Naive B cell (primary cell): ENCODE measurements around the gene PRSS22. TPM values are rescaled to one million over a fixed set of nuclear protein-coding genes. Genes with fewer than 3 reads are reported as not detected.
A peak's percentile ranks its signal among the peaks of the same experiment; 100 is the strongest.

Source experiments
- ATAC-seq, 2 donors: fragments of 150-1000 bp; cut with Tn5 transposase; 2 replicates each; pipeline ENCODE4 v1.10.0; 2021; ENCODE audit warnings: low read depth in 2 of 2, mild to moderate bottlenecking in 2 of 2, moderate library complexity in 2 of 2
- DNase-seq: peaks from one replicate; pipeline ENCODE4 v3.0.0; 2022
- H3K27ac Mint-ChIP-seq, 6 donors: one replicate each; pipeline ENCODE4 v1.8.0; 2020 to 2022; ENCODE audit warnings: mild to moderate bottlenecking in 6 of 6, mixed read lengths in 6 of 6, moderate library complexity in 5 of 6, inconsistent platforms in 2 of 6
- H3K27me3 Mint-ChIP-seq, 3 donors: one replicate each; pipeline ENCODE4 v1.8.0; 2021 to 2022; ENCODE audit warnings: mixed read lengths in 3 of 3, mild to moderate bottlenecking in 1 of 3
- H3K36me3 Mint-ChIP-seq, 2 donors: one replicate each; pipeline ENCODE4 v1.8.0; 2020 to 2022; ENCODE audit warnings: mixed read lengths in 2 of 2, inconsistent platforms in 1 of 2, mild to moderate bottlenecking in 1 of 2
- H3K4me1 Mint-ChIP-seq, 3 donors: one replicate each; pipeline ENCODE4 v1.8.0; 2020 to 2022; ENCODE audit warnings: mixed read lengths in 3 of 3, inconsistent platforms in 1 of 3, mild to moderate bottlenecking in 1 of 3, moderate library complexity in 1 of 3
- H3K4me3 Mint-ChIP-seq, 8 donors: one replicate each; pipeline ENCODE4 v1.8.0; 2020 to 2022; ENCODE audit warnings: mild to moderate bottlenecking in 8 of 8, mixed read lengths in 8 of 8, moderate library complexity in 8 of 8, inconsistent platforms in 2 of 8
- H3K9me3 Mint-ChIP-seq, 7 donors: one replicate each; pipeline ENCODE4 v1.8.0; 2020 to 2022; ENCODE audit warnings: mixed read lengths in 7 of 7, mild to moderate bottlenecking in 5 of 7, inconsistent platforms in 2 of 7, moderate library complexity in 1 of 7
- polyA plus RNA-seq, 6 donors: library from polyadenylated mRNA; unstranded; fragments of 300-500 nt; fragmentation: Illumina TruSeq; gene quantifications; one replicate each; pipeline ENCODE4 v1.2.3, GENCODE V29; 2021; ENCODE audit warnings: low read depth in 6 of 6

The PRSS22 gene
- polyA plus RNA-seq, 6 donors from 2014 or later = not detected

- Mint-ChIP-seq H3K27ac (peak overlapping the region in 4 of 6 donors; percentile 43 to 89 (median 76)), H3K27me3 (no peaks in the 10 kb centered on the region), H3K4me1 (peaks cover 10 to 11% (median 11%) of the 10 kb centered on the region in 3 donors), H3K4me3 (peak overlapping the region in 7 of 8 donors; percentile 37 to 84 (median 64)), H3K9me3 (no peaks in the 10 kb centered on the region), H3K36me3 (no peaks in the 10 kb centered on the region)
- no peak for ATAC-seq
- DNase-seq = no peak
These were observed 38.6 kb upstream of the PRSS22 start for GRCh38 chr16:2896480-2897010.

- H3K9me3 Mint-ChIP-seq = no peaks in the 10 kb centered on the region
- H3K27ac Mint-ChIP-seq = no peak overlapping the region
- H3K4me1 Mint-ChIP-seq = peaks cover 10 to 11% (median 11%) of the 10 kb centered on the region in 3 donors
- H3K4me3 Mint-ChIP-seq = peak overlapping the region in 2 of 8 donors; percentile 12 to 37
- H3K27me3 Mint-ChIP-seq = no peaks in the 10 kb centered on the region
- ATAC-seq (no peak), DNase-seq (no peak)
- H3K36me3 Mint-ChIP-seq = no peaks in the 10 kb centered on the region
These were observed 37.8 kb upstream of the PRSS22 start for GRCh38 chr16:2895813-2896212.

- ATAC-seq (no peak), DNase-seq (no peak)
- Mint-ChIP-seq H3K36me3 (no peaks in the 10 kb centered on the region), H3K4me3 (peak overlapping the region in 1 of 8 donors; percentile 63), H3K9me3 (no peaks in the 10 kb centered on the region), H3K4me1 (peaks cover 10 to 11% (median 11%) of the 10 kb centered on the region in 3 donors), H3K27ac (no peak overlapping the region), H3K27me3 (no peaks in the 10 kb centered on the region)
These were observed 36.3 kb upstream of the PRSS22 start for GRCh38 chr16:2894231-2894630.

GRCh38 chr16:2884041-2884451 is 26.1 kb upstream of the PRSS22 start:
- Mint-ChIP-seq H3K36me3 (no peaks in the 10 kb centered on the region), H3K27me3 (no peaks in the 10 kb centered on the region), H3K27ac (peak overlapping the region in 4 of 6 donors; percentile 69 to 90 (median 86)), H3K9me3 (peaks cover 0 to 4% (median 0%) of the 10 kb centered on the region in 7 donors), H3K4me3 (peak overlapping the region; percentile 82 to 97 (median 92)), H3K4me1 (peaks cover 9 to 17% (median 16%) of the 10 kb centered on the region in 3 donors)
- no peak for DNase-seq
- ATAC-seq = no peak

- Mint-ChIP-seq H3K4me1 (peaks cover 9 to 17% (median 16%) of the 10 kb centered on the region in 3 donors), H3K4me3 (peak overlapping the region; percentile 82 to 97 (median 93)), H3K9me3 (peaks cover 0 to 4% (median 0%) of the 10 kb centered on the region in 7 donors), H3K27me3 (no peaks in the 10 kb centered on the region), H3K36me3 (no peaks in the 10 kb centered on the region), H3K27ac (peak overlapping the region in 4 of 6 donors; percentile 69 to 90 (median 86))
- peak; percentile 10 for DNase-seq
- ATAC-seq = no peak
These were observed 25.5 kb upstream of the PRSS22 start for GRCh38 chr16:2883458-2883908.

- Mint-ChIP-seq H3K9me3 (peaks cover 0 to 4% (median 0%) of the 10 kb centered on the region in 7 donors), H3K36me3 (no peaks in the 10 kb centered on the region), H3K27me3 (peaks cover 0 to 4% (median 0%) of the 10 kb centered on the region in 3 donors), H3K4me1 (peaks cover 9 to 17% (median 16%) of the 10 kb centered on the region in 3 donors), H3K27ac (peak within 1 kb of the TSS; percentile 84 to 98 (median 94)), H3K4me3 (peak within 1 kb of the TSS; percentile 91 to 97 (median 93))
- peak; percentile 87 to 89 for ATAC-seq
- peak; percentile 100 for DNase-seq
These were observed 24.9 kb upstream of the PRSS22 start, which contains the start of gene FLYWCH2 for GRCh38 chr16:2882650-2883457. TSS of gene FLYWCH2 (plus strand) at chr16:2883215. CDS start at chr16:2896450, 13,235 bp downstream.

GRCh38 chr16:2881783-2882649 is 24.0 kb upstream of the PRSS22 start:
- H3K27me3 Mint-ChIP-seq = peaks cover 0 to 5% (median 0%) of the 10 kb centered on the region in 3 donors
- H3K4me3 Mint-ChIP-seq = peak overlapping the region; percentile 91 to 97 (median 93)
- DNase-seq = no peak
- peaks cover 0 to 4% (median 0%) of the 10 kb centered on the region in 7 donors for H3K9me3 Mint-ChIP-seq
- H3K4me1 Mint-ChIP-seq = peaks cover 9 to 17% (median 16%) of the 10 kb centered on the region in 3 donors
- no peaks in the 10 kb centered on the region for H3K36me3 Mint-ChIP-seq
- peak overlapping the region; percentile 84 to 98 (median 94) for H3K27ac Mint-ChIP-seq
- no peak for ATAC-seq

- no peaks in the 10 kb centered on the region for H3K36me3 Mint-ChIP-seq
- ATAC-seq (no peak), DNase-seq (no peak)
- H3K9me3 Mint-ChIP-seq = peaks cover 0 to 4% (median 0%) of the 10 kb centered on the region in 7 donors
- H3K4me3 Mint-ChIP-seq = peak overlapping the region in 3 of 8 donors; percentile 24 to 59 (median 53)
- peaks cover 0 to 5% (median 0%) of the 10 kb centered on the region in 3 donors for H3K27me3 Mint-ChIP-seq
- peaks cover 9 to 20% (median 16%) of the 10 kb centered on the region in 3 donors for H3K4me1 Mint-ChIP-seq
- no peak overlapping the region for H3K27ac Mint-ChIP-seq
These were observed 22.0 kb upstream of the PRSS22 start for GRCh38 chr16:2879854-2880508.

GRCh38 chr16:2874912-2875362 is 17.0 kb upstream of the PRSS22 start:
- H3K27ac Mint-ChIP-seq = peak overlapping the region in 1 of 6 donors; percentile 47
- H3K4me1 Mint-ChIP-seq = peaks cover 0 to 6% (median 0%) of the 10 kb centered on the region in 3 donors
- ATAC-seq (peak; percentile 98 to 99), DNase-seq (peak; percentile 63)
- peaks cover 0 to 17% (median 8%) of the 10 kb centered on the region in 3 donors for H3K27me3 Mint-ChIP-seq
- H3K9me3 Mint-ChIP-seq = peaks cover 0 to 2% (median 0%) of the 10 kb centered on the region in 7 donors
- peak overlapping the region in 2 of 8 donors; percentile 35 to 69 for H3K4me3 Mint-ChIP-seq
- no peaks in the 10 kb centered on the region for H3K36me3 Mint-ChIP-seq

GRCh38 chr16:2874032-2874911 is 16.3 kb upstream of the PRSS22 start:
- Mint-ChIP-seq H3K36me3 (no peaks in the 10 kb centered on the region), H3K4me1 (peaks cover 0 to 6% (median 0%) of the 10 kb centered on the region in 3 donors), H3K27me3 (peaks cover 0 to 22% (median 8%) of the 10 kb centered on the region in 3 donors), H3K9me3 (no peaks in the 10 kb centered on the region), H3K27ac (peak overlapping the region in 1 of 6 donors; percentile 47), H3K4me3 (no peak overlapping the region)
- ATAC-seq (no peak), DNase-seq (no peak)

- H3K36me3 Mint-ChIP-seq = no peaks in the 10 kb centered on the region
- no peak for DNase-seq
- peaks cover 0 to 17% (median 8%) of the 10 kb centered on the region in 3 donors for H3K27me3 Mint-ChIP-seq
- H3K4me3 Mint-ChIP-seq = peak overlapping the region in 1 of 8 donors; percentile 15
- peaks cover 6 to 19% (median 7%) of the 10 kb centered on the region in 3 donors for H3K4me1 Mint-ChIP-seq
- H3K27ac Mint-ChIP-seq = no peak overlapping the region
- ATAC-seq = no peak
- no peaks in the 10 kb centered on the region for H3K9me3 Mint-ChIP-seq
These were observed 14.0 kb upstream of the PRSS22 start for GRCh38 chr16:2871926-2872325.
